Neural progenitor cell (in vitro differentiated cells): ENCODE results near the gene EDN3.

Source experiments
- EZH2 ChIP-seq: fragments of 200-600 bp; sonication (generic); IDR thresholded peaks from 2 replicates; pipeline ENCODE4 v1.6.1; 2017; ENCODE audit warnings: antibody characterized with exemption, mild to moderate bottlenecking, moderate library complexity
- TF ChIP-seq, protein P1 (sequence below): fragments of 200-600 bp; sonication (generic); IDR thresholded peaks from 2 replicates; pipeline ENCODE4 v1.5.1; 2017; ENCODE audit warnings: antibody characterized with exemption, mild to moderate bottlenecking

GRCh38 chr20:59374261-59374660 lies 73.8 kb downstream of the EDN3 start:
- TF ChIP-seq, protein P1, sequence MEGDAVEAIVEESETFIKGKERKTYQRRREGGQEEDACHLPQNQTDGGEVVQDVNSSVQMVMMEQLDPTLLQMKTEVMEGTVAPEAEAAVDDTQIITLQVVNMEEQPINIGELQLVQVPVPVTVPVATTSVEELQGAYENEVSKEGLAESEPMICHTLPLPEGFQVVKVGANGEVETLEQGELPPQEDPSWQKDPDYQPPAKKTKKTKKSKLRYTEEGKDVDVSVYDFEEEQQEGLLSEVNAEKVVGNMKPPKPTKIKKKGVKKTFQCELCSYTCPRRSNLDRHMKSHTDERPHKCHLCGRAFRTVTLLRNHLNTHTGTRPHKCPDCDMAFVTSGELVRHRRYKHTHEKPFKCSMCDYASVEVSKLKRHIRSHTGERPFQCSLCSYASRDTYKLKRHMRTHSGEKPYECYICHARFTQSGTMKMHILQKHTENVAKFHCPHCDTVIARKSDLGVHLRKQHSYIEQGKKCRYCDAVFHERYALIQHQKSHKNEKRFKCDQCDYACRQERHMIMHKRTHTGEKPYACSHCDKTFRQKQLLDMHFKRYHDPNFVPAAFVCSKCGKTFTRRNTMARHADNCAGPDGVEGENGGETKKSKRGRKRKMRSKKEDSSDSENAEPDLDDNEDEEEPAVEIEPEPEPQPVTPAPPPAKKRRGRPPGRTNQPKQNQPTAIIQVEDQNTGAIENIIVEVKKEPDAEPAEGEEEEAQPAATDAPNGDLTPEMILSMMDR, result no peak
- TF ChIP-seq EZH2, result no peak
